Measurements from ENCODE around the gene TMCC2.

The TMCC2 gene

GRCh38 chr1:205240118-205240517 lies 12.4 kb downstream of the TMCC2 start:
- no peaks in the 10 kb centered on the region for H3K36me3 ChIP-seq (ENCODE audit: control insufficient read depth, insufficient read depth, low read length)
- H3K27me3 ChIP-seq (ENCODE audit: control insufficient read depth, insufficient read depth, low read length), result no peaks in the 10 kb centered on the region
- H3K9me3 ChIP-seq (ENCODE audit: control insufficient read depth, low read length), result no peaks in the 10 kb centered on the region
- no peak for TF ChIP-seq CTCF (IDR thresholded peaks at IDR 0.05)
- H3K9ac ChIP-seq, result no peak overlapping the region
- H3K27ac ChIP-seq, result no peak overlapping the region
- no peak overlapping the region for H3K4me2 ChIP-seq (ENCODE audit: low read length)
- no peak overlapping the region for H3K4me3 ChIP-seq (ENCODE audit: low read depth, low read length)
- no peak overlapping the region for H2AFZ ChIP-seq
- H3K4me1 ChIP-seq, result peaks cover 3% of the 10 kb centered on the region
- H3K79me2 ChIP-seq, result no peaks in the 10 kb centered on the region

- TF ChIP-seq CTCF (IDR thresholded peaks at IDR 0.05), result no peak
- no peak overlapping the region for H3K4me2 ChIP-seq (ENCODE audit: low read length)
- H2AFZ ChIP-seq, result no peak overlapping the region
- H3K36me3 ChIP-seq (ENCODE audit: control insufficient read depth, insufficient read depth, low read length), result no peaks in the 10 kb centered on the region
- H3K9ac ChIP-seq, result no peak overlapping the region
- peaks cover 3% of the 10 kb centered on the region for H3K4me1 ChIP-seq
- no peak overlapping the region for H3K27ac ChIP-seq
- no peak overlapping the region for H3K4me3 ChIP-seq (ENCODE audit: low read depth, low read length)
- H3K9me3 ChIP-seq (ENCODE audit: control insufficient read depth, low read length), result no peaks in the 10 kb centered on the region
- H3K79me2 ChIP-seq, result no peaks in the 10 kb centered on the region
- H3K27me3 ChIP-seq (ENCODE audit: control insufficient read depth, insufficient read depth, low read length), result no peaks in the 10 kb centered on the region
These were observed 12.8 kb downstream of the TMCC2 start for GRCh38 chr1:205240569-205240968.

- H3K4me2 ChIP-seq (ENCODE audit: low read length), result no peak overlapping the region
- H3K27me3 ChIP-seq (ENCODE audit: control insufficient read depth, insufficient read depth, low read length), result no peaks in the 10 kb centered on the region
- no peak overlapping the region for H3K27ac ChIP-seq
- H3K4me1 ChIP-seq, result peaks cover 3% of the 10 kb centered on the region
- no peak overlapping the region for H2AFZ ChIP-seq
- no peaks in the 10 kb centered on the region for H3K79me2 ChIP-seq
- H3K4me3 ChIP-seq (ENCODE audit: low read depth, low read length), result no peak overlapping the region
- no peaks in the 10 kb centered on the region for H3K9me3 ChIP-seq (ENCODE audit: control insufficient read depth, low read length)
- no peak overlapping the region for H3K9ac ChIP-seq
- TF ChIP-seq CTCF (IDR thresholded peaks at IDR 0.05), result no peak
- H3K36me3 ChIP-seq (ENCODE audit: control insufficient read depth, insufficient read depth, low read length), result no peaks in the 10 kb centered on the region
These were observed 13.8 kb downstream of the TMCC2 start for GRCh38 chr1:205241366-205242030.

- Histone ChIP-seq H3K9ac (no peak overlapping the region), H3K4me1 (peaks cover 21% of the 10 kb centered on the region), H3K27me3 (ENCODE audit: control insufficient read depth, insufficient read depth, low read length) (no peaks in the 10 kb centered on the region), H3K4me2 (ENCODE audit: low read length) (no peak overlapping the region), H3K4me3 (ENCODE audit: low read depth, low read length) (no peak overlapping the region), H3K27ac (no peak overlapping the region), H3K79me2 (no peaks in the 10 kb centered on the region), H3K9me3 (ENCODE audit: control insufficient read depth, low read length) (no peaks in the 10 kb centered on the region), H2AFZ (no peak overlapping the region), H3K36me3 (ENCODE audit: control insufficient read depth, insufficient read depth, low read length) (no peaks in the 10 kb centered on the region)
- no peak for TF ChIP-seq CTCF (IDR thresholded peaks at IDR 0.05)
These were observed 15.8 kb downstream of the TMCC2 start for GRCh38 chr1:205243350-205244191.
